Neural cell (in vitro differentiated cells): ENCODE measurements around the gene METTL16. TPM values are rescaled to one million over a fixed set of nuclear protein-coding genes. Genes with fewer than 3 reads are reported as not detected.

Experiments
- H2AFZ ChIP-seq: fragments of 200-600, 300-800 bp; sonication (generic), shearing (Covaris generic); 2 replicates; pipeline ENCODE4 v1.6.0; 2014; ENCODE audit warnings: low read depth, mild to moderate bottlenecking, antibody characterized with exemption, low read length, moderate library complexity
- H3F3A ChIP-seq: fragments of 200-600 bp; shearing (Covaris generic); 2 replicates; pipeline ENCODE4 v1.6.1; 2016; ENCODE audit warnings: mild to moderate bottlenecking, moderate library complexity, mixed read lengths, antibody characterized with exemption, low read length; ENCODE audit not compliant: insufficient read depth, poor library complexity, severe bottlenecking
- H3K27ac ChIP-seq: fragments of 200-600, 300-800 bp; sonication (generic), shearing (Covaris generic); 2 replicates; pipeline ENCODE4 v1.5.1; 2014; ENCODE audit warnings: mild to moderate bottlenecking, low read length, moderate library complexity
- H3K27me3 ChIP-seq: fragments of 300-800, 200-600 bp; sonication (generic), shearing (Covaris generic); 2 replicates; pipeline ENCODE4 v1.6.0; 2014; ENCODE audit warnings: mild to moderate bottlenecking, low read depth, low read length, moderate library complexity; ENCODE audit not compliant: insufficient read depth
- H3K36me3 ChIP-seq: fragments of 300-800, 200-600 bp; sonication (generic), shearing (Covaris generic); 2 replicates; pipeline ENCODE4 v1.5.1; 2014; ENCODE audit warnings: mild to moderate bottlenecking, antibody characterized with exemption, low read length, moderate library complexity; ENCODE audit not compliant: insufficient read depth
- H3K4me2 ChIP-seq: fragments of 300-800, 200-600 bp; sonication (generic), shearing (Covaris generic); 2 replicates; pipeline ENCODE4 v1.6.0; 2014; ENCODE audit warnings: mild to moderate bottlenecking, low read length
- H3K4me3 ChIP-seq: fragments of 300-800, 200-600 bp; sonication (generic), shearing (Covaris generic); 2 replicates; pipeline ENCODE4 v1.5.1; 2014; ENCODE audit warnings: mild to moderate bottlenecking, low read length, moderate library complexity
- H3K79me2 ChIP-seq: fragments of 200-600 bp; shearing (Covaris generic); replicated peaks from 2 replicates; pipeline ENCODE4 v1.6.0; 2014; ENCODE audit warnings: mild to moderate bottlenecking, low read length, moderate library complexity; ENCODE audit not compliant: insufficient read depth
- H3K9ac ChIP-seq: fragments of 300-800, 200-600 bp; sonication (generic), shearing (Covaris generic); 2 replicates; pipeline ENCODE4 v1.6.1; 2016; ENCODE audit warnings: mild to moderate bottlenecking, low read length, mixed read lengths
- H3K9me2 ChIP-seq: fragments of 200-600 bp; shearing (Covaris generic); 2 replicates; pipeline ENCODE4 v1.6.1; 2016; ENCODE audit warnings: mild to moderate bottlenecking, low read length, mixed read lengths; ENCODE audit not compliant: insufficient read depth
- H3K9me3 ChIP-seq: fragments of 200-600, 300-800 bp; sonication (generic), shearing (Covaris generic); 2 replicates; pipeline ENCODE4 v1.6.1; 2016; ENCODE audit warnings: mild to moderate bottlenecking, mixed run types, low read length, moderate library complexity, mixed read lengths
- H4K20me1 ChIP-seq: fragments of 200-600 bp; shearing (Covaris generic); 2 replicates; pipeline ENCODE4 v1.6.1; 2016; ENCODE audit warnings: mild to moderate bottlenecking, mixed run types; ENCODE audit not compliant: insufficient read depth
- EP300 ChIP-seq: fragments of 450-650 bp; conservative IDR thresholded peaks from 2 replicates; pipeline ENCODE4 v1.6.1; 2014; ENCODE audit warnings: antibody characterized with exemption, mild to moderate bottlenecking, moderate library complexity; ENCODE audit not compliant: poor library complexity, severe bottlenecking
- EZH2 ChIP-seq: fragments of 200-600, 300-800 bp; shearing (Covaris generic), sonication (generic); IDR thresholded peaks from 2 replicates; pipeline ENCODE4 v1.6.1; 2014; ENCODE audit warnings: antibody characterized with exemption, low read length, borderline replicate concordance, mild to moderate bottlenecking; ENCODE audit not compliant: insufficient read depth, poor library complexity, severe bottlenecking
- MXI1 ChIP-seq: fragments of 450-650 bp; conservative IDR thresholded peaks from 2 replicates; pipeline ENCODE4 v1.6.1; 2014; ENCODE audit warnings: antibody characterized with exemption, mild to moderate bottlenecking; ENCODE audit not compliant: poor library complexity, severe bottlenecking
- POLR2AphosphoS5 ChIP-seq: IDR thresholded peaks from 2 replicates; pipeline ENCODE4 v1.6.1; 2012
- RAD21 ChIP-seq: fragments of 450-650 bp; conservative IDR thresholded peaks from 2 replicates; pipeline ENCODE4 v1.6.1; 2014; ENCODE audit warnings: antibody characterized with exemption, mild to moderate bottlenecking, moderate library complexity
- REST ChIP-seq: IDR thresholded peaks from 2 replicates; pipeline ENCODE4 v1.6.1; 2012; ENCODE audit warnings: borderline replicate concordance
- SMC3 ChIP-seq: fragments of 450-650 bp; conservative IDR thresholded peaks from 2 replicates; pipeline ENCODE4 v1.6.1; 2014; ENCODE audit warnings: antibody characterized with exemption, mild to moderate bottlenecking, moderate library complexity; ENCODE audit not compliant: poor library complexity
- TAF1 ChIP-seq: IDR thresholded peaks from 2 replicates; pipeline ENCODE4 v1.6.1; 2012; ENCODE audit warnings: low read depth
- polyA plus RNA-seq: library from polyadenylated mRNA; depleted of rRNA; stranded (reverse); fragments of >200 nt; gene quantifications from 2 replicates; pipeline ENCODE4 v1.2.3, GENCODE V29; 2014
- TF ChIP-seq, protein P1 (sequence below): fragments of 450-650 bp; IDR thresholded peaks from 2 replicates; pipeline ENCODE4 v1.5.1; 2014; ENCODE audit warnings: antibody characterized with exemption, mild to moderate bottlenecking, moderate library complexity; ENCODE audit not compliant: poor library complexity, severe bottlenecking

The METTL16 gene
- polyA plus RNA-seq, 1 donor from 2014 or later: 20.3 TPM

DNA sequence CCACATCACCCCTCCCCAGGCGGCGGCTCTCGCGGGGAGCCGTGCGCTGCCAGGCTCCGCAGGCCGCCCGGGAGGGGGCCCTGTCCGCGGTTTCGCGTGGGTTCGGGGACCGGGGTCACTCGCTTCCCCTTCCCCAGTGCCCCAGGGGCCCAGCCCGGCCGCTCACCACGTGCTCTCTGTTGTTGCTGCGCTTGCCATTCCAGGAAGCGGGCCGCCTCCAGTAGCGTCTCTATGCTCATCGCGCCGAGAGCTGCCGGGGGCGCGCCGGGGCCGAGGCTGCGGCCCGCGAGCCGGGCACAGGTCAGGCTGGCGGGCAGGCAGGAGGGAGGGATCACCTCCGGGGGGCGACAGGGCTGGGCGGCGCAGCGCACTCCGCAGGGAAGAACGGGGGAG is 111.2 kb downstream of the METTL16 start:
- H3K27me3 ChIP-seq: no peaks in the 10 kb centered on the region
- no peak overlapping the region for H2AFZ ChIP-seq
- no peaks in the 10 kb centered on the region for H3K9me3 ChIP-seq
- peak overlapping the region; percentile 100 for H3K27ac ChIP-seq
- H3K4me3 ChIP-seq: peak overlapping the region; percentile 100
- H3K36me3 ChIP-seq: no peaks in the 10 kb centered on the region
- H4K20me1 ChIP-seq: peaks cover 26% of the 10 kb centered on the region
- no peak for TF ChIP-seq MXI1
- no peak for TF ChIP-seq TAF1
- no peak for TF ChIP-seq POLR2AphosphoS5
- no peak for TF ChIP-seq EP300
- no peak for TF ChIP-seq REST
- TF ChIP-seq, protein P1, sequence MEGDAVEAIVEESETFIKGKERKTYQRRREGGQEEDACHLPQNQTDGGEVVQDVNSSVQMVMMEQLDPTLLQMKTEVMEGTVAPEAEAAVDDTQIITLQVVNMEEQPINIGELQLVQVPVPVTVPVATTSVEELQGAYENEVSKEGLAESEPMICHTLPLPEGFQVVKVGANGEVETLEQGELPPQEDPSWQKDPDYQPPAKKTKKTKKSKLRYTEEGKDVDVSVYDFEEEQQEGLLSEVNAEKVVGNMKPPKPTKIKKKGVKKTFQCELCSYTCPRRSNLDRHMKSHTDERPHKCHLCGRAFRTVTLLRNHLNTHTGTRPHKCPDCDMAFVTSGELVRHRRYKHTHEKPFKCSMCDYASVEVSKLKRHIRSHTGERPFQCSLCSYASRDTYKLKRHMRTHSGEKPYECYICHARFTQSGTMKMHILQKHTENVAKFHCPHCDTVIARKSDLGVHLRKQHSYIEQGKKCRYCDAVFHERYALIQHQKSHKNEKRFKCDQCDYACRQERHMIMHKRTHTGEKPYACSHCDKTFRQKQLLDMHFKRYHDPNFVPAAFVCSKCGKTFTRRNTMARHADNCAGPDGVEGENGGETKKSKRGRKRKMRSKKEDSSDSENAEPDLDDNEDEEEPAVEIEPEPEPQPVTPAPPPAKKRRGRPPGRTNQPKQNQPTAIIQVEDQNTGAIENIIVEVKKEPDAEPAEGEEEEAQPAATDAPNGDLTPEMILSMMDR: no peak
- peak overlapping the region; percentile 33 for H3K4me2 ChIP-seq
- no peaks in the 10 kb centered on the region for H3K9me2 ChIP-seq
- H3K9ac ChIP-seq: peak overlapping the region; percentile 99
- no peaks in the 10 kb centered on the region for H3F3A ChIP-seq
- peaks cover 46% of the 10 kb centered on the region for H3K79me2 ChIP-seq

- peak; percentile 73 for TF ChIP-seq EP300
- TF ChIP-seq EZH2: no peak
- TF ChIP-seq RAD21: peak; percentile 24
- TF ChIP-seq SMC3: no peak
- TF ChIP-seq POLR2AphosphoS5: peak; percentile 96
- TF ChIP-seq, protein P1: no peak
- peak; percentile 65 for TF ChIP-seq REST
- peak; percentile 66 for TF ChIP-seq TAF1
- TF ChIP-seq MXI1: peak; percentile 93
Measured at GRCh38 chr17:2399572-2400473, 111.9 kb downstream of the METTL16 start.

More at GRCh38 chr17:2399572-2400473, 111.9 kb downstream of the METTL16 start:
- Histone ChIP-seq H3K27me3 (no peaks in the 10 kb centered on the region), H3K36me3 (no peaks in the 10 kb centered on the region), H2AFZ (no peak overlapping the region), H3K27ac (peak overlapping the region; percentile 100), H3K4me2 (peak overlapping the region; percentile 100), H3K9me2 (no peaks in the 10 kb centered on the region), H3K79me2 (peaks cover 53% of the 10 kb centered on the region), H3K9ac (peak overlapping the region; percentile 99), H3K4me3 (peak overlapping the region; percentile 100), H4K20me1 (peaks cover 33% of the 10 kb centered on the region), H3F3A (no peaks in the 10 kb centered on the region), H3K9me3 (no peaks in the 10 kb centered on the region)
